ENCODE data around the gene BEGAIN.

The BEGAIN gene

DNA sequence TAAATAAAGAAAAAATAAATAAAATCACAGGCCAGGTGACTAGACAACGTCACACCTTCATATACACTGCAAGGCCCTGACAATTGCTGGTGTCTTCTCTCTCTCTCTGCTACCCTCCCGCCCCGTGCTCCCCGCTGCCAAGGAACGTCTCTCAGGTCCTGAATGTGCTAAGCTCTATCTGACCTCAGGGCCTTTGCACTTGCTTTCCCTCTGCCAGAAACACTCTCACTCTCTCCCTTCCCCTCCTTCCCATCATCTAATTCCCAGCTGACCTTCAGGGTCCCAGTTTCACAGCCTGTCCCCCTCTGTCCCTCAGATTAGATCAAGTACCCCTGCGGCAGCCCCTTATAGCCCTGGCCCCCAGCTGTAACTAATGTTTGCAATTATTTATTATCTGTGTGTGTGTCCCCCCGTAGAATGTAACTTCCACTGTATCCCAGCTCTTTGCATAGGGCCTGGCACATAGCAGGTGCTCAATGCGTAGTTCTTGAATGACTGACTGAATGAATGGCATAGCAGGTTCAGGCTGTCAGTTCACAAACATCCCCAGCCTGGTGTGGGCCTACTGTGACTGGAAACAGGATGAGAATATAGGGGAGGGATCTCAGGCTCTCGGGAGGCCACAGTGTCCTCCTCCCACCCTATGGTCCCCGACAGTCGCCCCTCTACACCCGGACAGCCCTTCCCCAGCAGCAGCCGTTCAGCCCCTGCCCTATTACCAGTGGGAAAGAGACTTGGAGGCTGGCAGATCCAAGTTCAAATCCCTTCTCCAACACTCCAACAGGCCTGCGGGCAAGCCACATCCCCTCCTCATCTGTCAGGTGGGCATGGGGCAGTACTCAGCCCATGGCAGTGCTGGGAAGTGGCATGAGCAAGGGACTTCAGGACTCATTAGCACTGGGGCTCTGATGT lies 6.6 kb downstream of the BEGAIN start:
- DNase-seq, result no peak

DNA sequence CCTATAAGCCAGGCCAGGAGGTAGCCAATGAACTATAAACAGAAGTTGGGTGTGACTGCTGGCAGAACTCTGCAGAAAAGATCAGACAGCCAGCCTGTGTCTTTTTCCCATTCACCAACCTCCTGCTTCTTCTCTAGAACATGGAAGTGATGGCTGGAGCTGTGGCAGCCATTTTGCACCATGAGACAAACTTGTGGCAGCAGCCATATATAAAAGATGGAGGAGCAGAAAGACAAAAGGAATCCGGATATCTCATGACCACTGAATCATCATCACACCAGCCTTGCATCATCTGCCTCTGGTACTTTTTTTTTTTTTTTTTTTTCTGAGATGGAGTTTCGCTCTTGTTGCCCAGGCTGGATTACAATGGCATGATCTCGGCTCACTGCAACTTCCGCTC lies 8.7 kb downstream of the BEGAIN start:
- no peak for DNase-seq

DNA sequence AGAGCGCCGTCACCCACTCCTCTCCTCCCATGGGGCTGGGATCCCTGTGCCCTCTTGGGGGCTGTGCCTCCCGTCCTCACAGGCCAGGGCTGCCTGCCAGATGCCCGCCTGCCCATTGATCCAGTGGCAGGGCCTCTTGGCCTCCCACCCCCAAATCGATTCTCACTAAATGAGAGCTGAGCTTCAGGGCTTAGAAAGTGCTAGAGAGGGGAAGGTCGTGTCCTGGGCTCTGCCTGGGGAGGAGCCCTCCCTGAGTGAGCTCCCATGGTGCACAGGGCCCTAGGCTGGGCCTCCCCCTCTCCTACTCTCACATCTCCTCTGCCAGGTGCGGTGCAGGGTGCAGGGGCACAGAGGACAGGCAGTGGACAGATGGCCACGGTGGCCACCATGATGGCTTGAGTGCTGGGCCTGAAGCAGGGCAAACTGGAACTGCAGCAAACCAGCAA lies 9.2 kb downstream of the BEGAIN start:
- no peak for DNase-seq

DNA sequence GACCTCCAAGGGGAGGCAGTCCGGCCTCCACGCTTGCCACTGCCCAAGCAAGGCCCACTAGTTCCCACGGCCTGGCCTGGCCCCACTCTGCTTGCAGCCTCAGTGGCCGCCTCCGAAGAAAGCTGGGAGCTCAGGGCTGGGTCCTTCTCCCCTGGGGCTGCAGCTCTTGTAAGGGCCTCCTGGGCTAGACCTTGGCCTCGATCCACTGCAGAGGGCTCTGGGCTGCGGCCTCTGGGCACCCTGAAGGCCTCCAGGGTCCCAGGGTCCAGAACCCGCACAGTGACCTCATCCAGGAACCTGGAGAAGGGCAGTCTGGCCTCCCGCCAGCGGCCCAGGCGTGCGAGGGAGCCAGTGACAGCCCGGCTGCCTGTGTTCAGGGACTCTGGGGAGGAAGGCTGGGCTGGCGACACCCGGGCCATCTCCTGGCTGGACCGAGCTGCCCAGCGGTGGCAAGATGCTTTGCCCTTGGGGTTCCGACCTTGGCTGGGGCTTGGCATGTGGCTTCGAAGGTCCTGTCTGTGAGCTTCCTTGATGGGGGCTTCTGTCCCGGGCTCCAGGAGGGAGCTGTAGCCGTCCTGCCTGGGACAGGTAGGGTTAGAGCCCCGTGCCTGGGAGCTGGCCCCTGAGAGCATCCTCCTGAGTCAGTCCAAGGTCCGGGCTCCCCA lies 9.8 kb downstream of the BEGAIN start:
- no peak for DNase-seq

DNA sequence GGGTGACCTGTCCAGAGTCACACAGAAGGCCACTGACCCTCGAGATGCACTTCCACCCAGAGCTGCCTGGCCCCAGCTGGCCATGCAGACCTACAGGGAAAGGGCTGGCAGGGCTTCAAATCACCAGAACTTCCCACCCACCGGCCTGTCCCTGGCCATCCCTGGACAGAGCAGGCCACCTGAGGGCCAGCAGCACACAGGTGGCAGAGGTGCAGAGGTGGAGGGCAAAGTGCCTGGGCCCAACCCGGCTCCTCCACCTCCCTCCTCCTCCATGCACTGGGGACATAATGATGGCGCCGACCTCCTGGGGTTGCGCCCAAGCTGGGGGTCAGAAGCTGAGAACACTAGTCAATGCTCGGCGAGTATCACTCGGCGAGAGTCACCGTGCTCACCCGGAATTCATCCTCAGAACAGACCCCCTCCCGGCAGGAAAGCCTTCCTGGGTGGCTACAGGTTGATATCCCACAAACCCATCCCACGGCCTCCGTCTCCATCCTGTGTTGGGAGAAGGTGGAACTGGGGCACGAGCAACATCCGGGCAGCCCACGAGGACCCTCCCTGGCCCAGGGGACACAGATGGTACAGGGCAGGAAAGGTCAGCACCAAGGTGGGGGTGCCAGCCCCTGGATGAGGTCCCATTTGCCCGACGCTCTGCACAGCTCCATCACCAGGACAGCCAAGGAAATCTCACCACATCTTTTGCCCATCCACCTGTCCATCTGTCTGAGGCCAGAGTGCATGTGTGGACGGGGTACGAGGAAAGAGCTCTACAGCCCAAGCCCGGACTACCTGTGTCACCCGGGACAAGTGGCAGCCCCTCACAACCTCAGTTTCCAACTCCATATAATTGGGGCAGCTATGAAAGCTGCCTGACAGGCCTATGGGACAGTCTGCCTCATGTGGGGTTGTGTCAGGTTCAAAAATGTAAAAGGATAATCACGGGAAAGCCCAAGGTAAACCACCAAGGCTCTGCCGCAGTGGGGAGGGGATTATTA lies 10.8 kb downstream of the BEGAIN start:
- no peak for DNase-seq

DNA sequence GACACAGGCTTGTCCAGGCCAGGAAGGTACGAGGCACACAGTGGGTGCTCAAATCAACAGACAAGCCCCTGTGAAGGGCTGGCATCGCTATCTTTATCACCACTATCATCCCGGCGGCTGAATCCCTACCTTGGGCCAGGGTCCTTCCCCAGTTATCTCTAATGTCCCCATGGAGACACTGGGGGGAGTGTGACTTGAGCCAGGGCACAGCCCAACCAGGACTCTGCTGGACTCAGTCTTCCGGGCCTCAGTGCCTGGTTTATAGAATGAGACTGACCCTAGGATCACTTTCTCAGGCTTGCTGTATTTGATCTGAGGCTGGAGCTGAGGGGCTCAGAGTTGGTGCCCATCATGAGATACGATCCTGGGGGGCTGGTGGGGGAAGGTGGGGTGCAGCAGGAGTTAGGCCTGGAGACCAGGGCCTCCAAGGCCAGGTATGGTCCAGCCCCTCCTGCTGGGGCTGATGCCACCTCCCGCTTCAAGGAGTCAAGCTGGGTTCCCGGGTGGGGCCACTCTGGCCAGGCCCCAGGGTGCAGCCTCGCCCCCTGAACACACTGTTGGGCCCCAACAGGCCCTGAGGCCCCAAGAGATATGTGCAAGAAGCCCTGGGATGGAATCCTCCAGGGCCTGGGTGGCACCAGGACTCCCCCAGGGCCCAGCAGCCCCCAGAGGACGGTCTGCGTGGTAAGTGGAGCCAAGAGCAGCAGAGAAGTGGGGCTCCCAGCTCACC lies 11.8 kb downstream of the BEGAIN start:
- no peak for DNase-seq

DNA sequence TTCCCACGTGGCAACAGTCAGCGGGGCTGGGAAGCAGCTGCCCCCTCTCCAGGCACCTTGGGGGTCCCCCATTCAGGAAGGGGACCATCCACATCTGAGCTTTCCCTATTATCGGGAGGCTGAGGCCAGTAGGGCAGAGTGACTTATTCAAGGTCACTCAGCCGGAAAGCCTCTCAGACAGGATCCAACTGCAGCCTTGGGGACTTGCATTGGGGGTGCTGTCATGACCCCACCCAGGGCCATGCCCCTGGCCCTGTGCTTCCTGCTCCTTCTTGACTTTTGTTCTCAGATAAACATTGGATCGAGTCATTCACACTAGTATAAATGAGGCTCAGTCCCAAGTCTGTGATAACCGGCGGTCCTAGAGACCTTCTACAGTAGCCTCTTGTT lies 12.6 kb downstream of the BEGAIN start:
- no peak for DNase-seq

DNA sequence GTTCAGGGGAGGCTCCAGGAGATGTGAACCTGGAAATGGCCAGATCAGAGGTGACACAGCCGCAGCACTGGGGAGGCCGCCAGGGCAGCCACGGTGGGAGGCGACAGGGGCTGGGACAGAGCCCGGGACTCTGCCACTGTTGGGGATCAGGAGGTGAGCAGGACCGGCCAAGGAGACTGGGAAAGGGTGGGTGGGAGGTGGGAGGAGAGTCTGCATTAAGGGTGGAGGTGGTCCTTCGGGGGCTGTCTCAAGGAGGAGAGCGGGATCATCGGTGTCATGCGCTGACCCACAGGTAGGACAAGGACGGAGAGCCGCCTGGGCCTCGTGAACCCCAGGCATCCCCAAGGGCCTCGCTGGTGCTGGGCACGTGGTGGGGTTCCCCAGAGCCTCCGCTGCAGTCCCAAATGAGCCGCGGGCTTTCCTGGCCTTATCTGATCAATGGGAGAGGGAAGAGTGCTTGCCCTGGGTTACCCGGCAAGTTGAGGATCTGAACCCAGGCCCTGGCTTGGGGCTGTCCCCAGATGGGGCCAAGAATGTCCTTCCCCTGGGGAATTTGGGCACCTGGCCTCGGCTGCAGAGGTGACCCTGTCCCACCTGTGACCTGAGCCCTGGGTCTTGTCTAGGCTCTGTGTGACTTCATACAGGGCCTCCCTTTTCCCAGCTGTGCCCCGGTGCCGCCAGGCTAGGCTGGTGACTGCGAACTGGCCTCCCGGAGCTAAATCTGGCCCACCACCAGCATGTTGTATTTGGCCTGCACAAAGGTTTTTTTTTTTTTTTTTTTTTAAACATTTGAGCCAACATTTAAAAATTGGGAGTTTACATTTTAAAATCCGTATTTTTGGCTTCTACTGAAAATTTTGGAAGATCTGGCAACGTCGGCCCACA lies 13.2 kb downstream of the BEGAIN start:
- no peak for DNase-seq

DNA sequence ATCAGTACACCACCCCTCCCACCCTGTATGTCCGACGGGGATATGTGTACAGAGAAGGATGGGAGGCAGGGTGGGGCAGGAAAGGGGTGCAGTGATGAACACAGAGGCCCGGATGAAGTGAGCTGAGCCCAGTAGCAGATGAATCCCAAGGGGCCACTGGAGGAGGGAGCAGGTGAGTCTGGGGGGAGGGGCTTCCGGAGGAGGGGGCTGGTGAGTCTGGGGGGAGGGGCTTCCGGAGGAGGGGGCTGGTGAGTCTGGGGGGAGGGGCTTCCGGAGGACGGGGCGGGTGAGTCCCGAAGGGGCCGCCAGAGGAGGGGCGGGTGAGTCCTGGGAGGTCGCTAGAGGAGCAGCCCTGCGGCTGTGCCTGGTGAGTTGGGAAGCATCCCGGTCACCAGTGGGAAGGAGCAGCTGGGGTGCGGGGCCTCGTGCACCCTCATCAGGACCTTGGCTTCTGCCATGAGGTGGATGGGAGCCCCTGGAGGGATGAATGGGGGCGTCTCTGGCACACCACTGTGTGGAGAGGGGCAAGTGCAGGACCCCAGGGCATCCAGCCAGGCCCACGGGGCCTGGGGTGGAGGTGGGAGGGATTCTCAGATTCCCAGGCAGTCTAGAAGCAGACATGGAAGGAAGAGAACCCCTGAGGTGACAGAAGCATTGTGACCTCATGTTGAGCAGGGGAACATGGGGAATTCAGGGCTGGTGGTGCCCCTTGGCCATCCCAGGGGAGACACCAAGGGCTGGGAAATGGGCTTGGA lies 14.0 kb downstream of the BEGAIN start:
- no peak for DNase-seq

DNA sequence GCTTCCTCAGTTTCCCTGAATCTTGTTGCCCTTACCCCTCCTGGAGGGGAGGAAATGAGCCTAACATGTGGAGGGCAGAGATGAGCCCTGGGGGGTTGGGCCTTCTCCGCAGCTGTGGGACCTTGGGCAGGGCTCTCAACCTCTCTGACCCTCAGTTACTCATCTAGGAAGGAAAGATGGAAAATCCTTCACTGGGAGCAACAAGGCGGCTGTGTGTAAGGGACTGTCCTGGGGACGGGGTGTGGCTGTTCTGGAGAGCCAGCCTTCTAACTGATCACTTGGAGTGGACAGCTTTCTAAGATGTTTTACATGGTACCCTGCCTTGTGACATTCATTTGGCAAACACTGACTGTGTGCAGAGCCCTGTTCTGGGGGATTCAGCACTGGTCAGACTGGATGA lies 14.7 kb downstream of the BEGAIN start:
- no peak for DNase-seq

DNA sequence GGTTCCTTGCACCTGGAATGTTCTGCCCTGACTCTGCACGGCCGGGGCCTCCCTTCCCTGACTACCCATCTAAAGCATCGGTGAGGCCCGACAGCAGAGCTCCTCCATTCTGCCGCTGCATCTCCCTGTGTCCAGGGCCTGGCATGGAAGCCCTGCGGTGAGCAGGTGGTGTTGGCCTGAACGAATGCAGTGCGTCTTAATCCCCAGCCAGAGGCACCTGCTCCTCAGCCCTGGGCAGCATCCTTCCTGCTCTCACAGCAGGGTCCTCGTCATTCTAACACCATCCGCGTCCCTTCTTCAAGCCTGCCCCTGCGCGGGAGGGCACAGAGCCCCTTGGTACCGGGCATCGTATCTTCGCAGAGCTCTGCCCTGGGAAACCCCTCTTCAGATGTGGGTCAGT lies 15.4 kb downstream of the BEGAIN start:
- no peak for DNase-seq

DNA sequence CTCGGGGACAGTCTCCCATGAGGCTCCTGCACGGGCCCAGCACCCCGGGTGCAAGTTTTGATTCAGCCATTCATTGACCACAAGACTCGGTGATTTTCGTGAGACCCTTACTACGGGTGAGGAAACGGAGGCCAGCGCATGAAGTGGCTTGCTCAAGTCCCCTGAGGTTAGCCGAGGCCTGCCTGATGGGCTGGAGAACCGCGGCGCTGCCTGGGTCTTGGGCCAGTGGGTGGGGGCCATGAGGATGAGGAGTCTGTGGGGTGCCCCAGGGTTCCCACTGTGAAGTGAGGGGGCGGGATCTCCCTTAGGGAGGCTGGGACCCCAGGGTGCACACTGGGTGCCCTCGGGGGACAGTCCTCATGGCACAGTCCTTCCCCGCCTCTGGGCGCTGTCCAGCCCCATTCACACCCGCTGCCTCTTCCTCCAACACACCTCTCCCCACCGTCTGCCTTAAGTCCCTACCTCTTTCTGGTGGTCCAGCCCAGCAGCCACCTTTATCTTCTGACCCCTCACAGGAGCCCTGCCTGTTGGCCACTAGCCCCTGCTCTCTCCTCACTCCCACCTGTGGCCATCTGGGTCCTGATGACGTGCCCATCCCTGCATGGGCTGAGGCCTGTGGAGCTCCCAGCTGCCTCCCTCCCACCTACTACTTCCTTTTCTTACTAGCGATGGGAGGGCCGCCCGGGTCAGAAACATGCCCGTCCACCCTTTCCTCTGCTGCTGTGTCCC lies 16.3 kb downstream of the BEGAIN start:
- no peak for DNase-seq

DNA sequence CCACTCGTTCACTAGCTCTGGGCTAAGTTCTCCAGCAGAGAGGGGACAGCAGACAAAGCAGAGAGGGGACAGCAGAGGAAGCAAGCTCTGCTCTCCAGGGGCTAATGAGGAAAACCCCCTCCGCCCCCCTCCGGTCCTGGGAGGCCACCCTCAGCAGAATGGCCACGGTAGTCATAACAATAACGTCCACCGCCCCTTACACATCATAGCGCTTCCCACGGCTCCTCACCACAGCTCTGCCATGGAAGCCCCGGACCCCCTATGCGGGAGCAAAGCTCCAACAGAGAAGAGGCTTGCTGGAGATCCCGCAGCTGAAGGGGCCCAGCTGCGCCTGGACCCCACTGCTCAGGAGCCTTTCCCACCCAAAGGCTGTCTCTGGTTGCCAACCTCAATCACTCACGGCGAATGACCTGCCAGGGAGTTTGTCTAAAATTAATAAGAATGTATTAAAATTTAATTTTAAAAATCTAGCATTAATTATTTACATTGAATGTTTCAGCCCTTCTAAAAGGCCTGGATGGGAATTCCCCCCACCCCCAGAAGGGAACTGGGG lies 17.4 kb downstream of the BEGAIN start:
- no peak for DNase-seq

DNA sequence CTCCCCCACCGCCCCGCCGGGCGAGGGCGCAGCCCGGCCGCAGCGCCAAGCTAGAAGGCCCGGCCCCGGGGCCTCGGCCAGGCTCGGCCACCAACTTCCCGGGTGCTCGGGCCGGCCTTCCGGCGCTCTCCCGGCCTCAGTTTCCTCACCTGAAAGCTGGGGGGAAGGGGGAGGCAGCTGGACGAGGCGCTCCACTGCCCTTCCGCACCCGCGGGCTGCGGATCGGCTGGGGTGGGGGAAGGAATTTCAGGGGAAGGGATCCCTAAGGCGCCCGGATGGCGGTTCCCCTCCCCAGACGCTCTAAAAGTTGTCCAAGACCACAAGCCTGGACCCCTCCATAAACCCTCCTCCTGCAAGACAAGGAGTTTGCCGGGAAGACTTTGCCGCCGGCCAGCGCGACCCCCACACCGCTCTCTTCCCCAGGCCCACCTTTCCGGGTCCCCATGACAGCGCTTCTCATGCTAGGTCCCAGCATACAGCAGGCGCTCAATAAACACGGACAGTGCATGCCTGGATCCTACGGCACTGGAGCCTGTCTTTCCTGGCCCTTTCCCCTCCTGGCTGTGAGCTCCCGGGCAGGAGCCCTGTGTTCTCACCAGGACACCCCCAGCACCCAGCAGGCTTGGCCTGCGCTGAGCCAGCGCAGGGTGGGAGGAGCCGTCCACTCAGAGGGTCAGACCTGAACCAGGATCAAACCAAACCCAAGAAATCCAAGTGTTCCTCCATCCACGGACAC lies 18.1 kb downstream of the BEGAIN start:
- DNase-seq, result no peak

DNA sequence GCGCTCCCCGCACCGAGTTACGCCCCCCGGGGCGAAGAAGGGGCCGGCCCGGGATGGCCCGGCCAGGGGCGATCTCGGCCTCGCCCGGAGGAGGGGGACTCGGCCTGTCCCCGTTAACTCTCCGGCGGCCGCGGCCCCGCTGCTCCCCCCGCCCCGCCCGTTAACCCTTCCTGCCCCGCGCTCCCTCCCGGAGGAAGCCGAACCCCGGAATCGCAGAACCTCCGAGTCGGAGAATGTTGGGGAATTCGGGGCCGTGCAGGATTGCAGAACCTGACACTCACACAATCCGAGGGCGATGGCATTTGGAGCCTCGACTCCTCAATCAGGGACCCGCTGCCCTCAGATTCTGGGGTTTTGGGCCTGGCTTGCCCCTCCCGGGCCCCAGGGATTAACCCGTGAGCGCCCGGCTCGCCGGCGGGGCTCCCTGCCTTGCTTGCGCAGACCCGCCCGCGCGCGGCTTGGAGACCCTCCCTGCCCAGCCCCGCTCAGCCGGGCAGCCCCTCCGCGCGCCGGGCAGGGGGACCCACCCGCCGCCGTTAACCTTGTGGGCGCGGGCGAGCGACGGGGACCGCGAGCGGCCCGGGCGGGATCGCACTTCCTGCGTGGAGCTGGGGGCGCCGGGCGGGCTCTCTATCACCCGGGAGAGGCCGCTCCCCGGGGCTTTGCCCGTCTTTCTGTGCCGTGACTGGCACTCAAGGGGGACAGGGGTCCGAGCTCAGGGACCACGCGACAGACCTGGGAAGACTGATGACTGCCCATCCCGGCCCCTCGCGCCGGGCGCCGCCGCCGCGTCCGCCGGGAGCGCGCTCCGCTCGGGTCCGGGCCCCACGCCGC lies 18.8 kb downstream of the BEGAIN start:
- DNase-seq, result no peak

DNA sequence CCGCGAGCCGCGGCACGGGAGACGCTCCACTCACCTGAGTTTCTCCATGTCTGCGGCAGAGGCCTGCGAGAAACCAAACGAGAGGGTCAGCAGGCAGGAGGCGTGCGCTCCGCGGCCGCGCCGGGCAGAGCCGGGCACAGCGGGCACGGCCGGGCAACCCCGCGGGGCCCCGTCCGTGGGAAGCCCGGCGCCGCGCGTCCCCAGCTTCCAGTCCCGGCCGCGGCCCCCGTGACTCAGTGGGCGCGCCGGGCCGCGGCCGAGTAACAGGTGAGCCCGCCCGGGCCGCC lies 19.4 kb downstream of the BEGAIN start:
- no peak for DNase-seq

DNA sequence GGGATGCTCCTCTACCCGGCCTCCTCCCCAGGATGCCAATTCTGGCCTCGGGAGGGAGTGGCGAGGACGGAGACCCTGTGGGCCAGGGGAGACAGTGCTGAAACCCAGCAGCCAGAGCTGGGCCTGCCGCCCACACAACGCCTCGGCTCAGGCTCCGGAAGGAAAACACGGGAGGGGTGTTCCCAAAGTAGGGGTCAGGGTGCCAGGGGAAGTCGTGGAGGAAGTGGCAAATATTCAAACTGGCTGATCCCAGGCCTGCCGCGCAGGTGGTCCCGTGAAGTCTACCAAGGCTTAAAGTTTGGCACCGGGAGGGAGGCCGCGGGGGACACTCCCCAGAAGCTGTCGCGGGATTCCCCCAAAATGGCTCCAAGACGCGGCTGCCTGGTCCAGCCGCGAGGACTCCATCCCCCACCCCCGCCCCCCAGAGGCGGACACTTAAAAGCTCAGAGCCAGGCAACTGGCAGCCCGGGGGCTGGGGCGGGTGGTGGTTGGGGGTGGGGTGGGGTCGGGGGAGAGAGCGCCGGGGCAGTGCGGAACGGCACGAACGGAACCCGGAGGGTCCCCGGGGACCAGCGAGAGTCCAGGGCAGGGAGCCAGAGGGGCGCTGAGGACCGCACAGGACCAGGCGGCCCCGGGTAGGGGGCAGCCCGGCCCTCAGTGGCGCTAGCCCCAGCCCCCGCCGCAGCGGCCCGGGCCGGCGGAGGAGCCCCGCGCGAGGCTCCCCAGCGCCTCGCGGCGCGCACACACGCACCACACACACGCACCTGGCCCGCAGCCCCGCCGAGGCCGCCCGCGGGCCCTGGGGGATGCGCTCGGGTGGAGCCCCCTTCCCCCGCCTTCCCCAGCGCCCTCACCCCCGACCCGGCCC lies 20.0 kb downstream of the BEGAIN start:
- no peak for DNase-seq

Measured in activated CD4-positive, alpha-beta T cell treated with anti-CD3 and anti-CD28 coated beads for 48 hours (primary cell).